Measurements from ENCODE around the gene NFATC2.

Gene NFATC2

GRCh38 chr20:51419231-51419630 is 123.3 kb downstream of the NFATC2 start:
- Histone ChIP-seq H3K27ac (ENCODE audit: low read depth, low read length) (no peak overlapping the region), H3K9me3 (ENCODE audit: low read length) (no peaks in the 10 kb centered on the region), H3K36me3 (ENCODE audit: insufficient read depth, low read length) (no peaks in the 10 kb centered on the region), H3K9ac (ENCODE audit: low read length) (no peak overlapping the region), H3K4me1 (ENCODE audit: insufficient read depth, low read length) (no peaks in the 10 kb centered on the region), H3K4me3 (ENCODE audit: low read depth in 1 of 2, low read length in 2 of 2) (no peak overlapping the region), H3K27me3 (ENCODE audit: control insufficient read depth in 1 of 2, insufficient read depth in 2 of 2, low read length in 2 of 2) (no peaks in the 10 kb centered on the region)

GRCh38 chr20:51418137-51418529 is 124.4 kb downstream of the NFATC2 start:
- Histone ChIP-seq H3K27ac (ENCODE audit: low read depth, low read length) (no peak overlapping the region), H3K9me3 (ENCODE audit: low read length) (no peaks in the 10 kb centered on the region), H3K4me1 (ENCODE audit: insufficient read depth, low read length) (peaks cover 2% of the 10 kb centered on the region), H3K4me3 (ENCODE audit: low read depth in 1 of 2, low read length in 2 of 2) (no peak overlapping the region), H3K36me3 (ENCODE audit: insufficient read depth, low read length) (no peaks in the 10 kb centered on the region), H3K27me3 (ENCODE audit: control insufficient read depth in 1 of 2, insufficient read depth in 2 of 2, low read length in 2 of 2) (no peaks in the 10 kb centered on the region), H3K9ac (ENCODE audit: low read length) (no peak overlapping the region)

- Histone ChIP-seq H3K27ac (ENCODE audit: low read depth, low read length) (no peak overlapping the region), H3K27me3 (ENCODE audit: control insufficient read depth in 1 of 2, insufficient read depth in 2 of 2, low read length in 2 of 2) (no peaks in the 10 kb centered on the region), H3K4me3 (ENCODE audit: low read depth in 1 of 2, low read length in 2 of 2) (no peak overlapping the region), H3K4me1 (ENCODE audit: insufficient read depth, low read length) (peaks cover 7% of the 10 kb centered on the region), H3K9ac (ENCODE audit: low read length) (no peak overlapping the region), H3K36me3 (ENCODE audit: insufficient read depth, low read length) (no peaks in the 10 kb centered on the region), H3K9me3 (ENCODE audit: low read length) (no peaks in the 10 kb centered on the region)
Measured at GRCh38 chr20:51417250-51418136, 125.0 kb downstream of the NFATC2 start.

GRCh38 chr20:51416532-51417249 is 125.8 kb downstream of the NFATC2 start:
- Histone ChIP-seq H3K9me3 (ENCODE audit: low read length) (no peaks in the 10 kb centered on the region), H3K36me3 (ENCODE audit: insufficient read depth, low read length) (no peaks in the 10 kb centered on the region), H3K4me3 (ENCODE audit: low read depth in 1 of 2, low read length in 2 of 2) (no peak overlapping the region), H3K4me1 (ENCODE audit: insufficient read depth, low read length) (peaks cover 13% of the 10 kb centered on the region), H3K27ac (ENCODE audit: low read depth, low read length) (no peak overlapping the region), H3K9ac (ENCODE audit: low read length) (no peak overlapping the region), H3K27me3 (ENCODE audit: control insufficient read depth in 1 of 2, insufficient read depth in 2 of 2, low read length in 2 of 2) (no peaks in the 10 kb centered on the region)

GRCh38 chr20:51413857-51414256 is 128.7 kb downstream of the NFATC2 start:
- Histone ChIP-seq H3K27ac (ENCODE audit: low read depth, low read length) (no peak overlapping the region), H3K9ac (ENCODE audit: low read length) (no peak overlapping the region), H3K27me3 (ENCODE audit: control insufficient read depth in 1 of 2, insufficient read depth in 2 of 2, low read length in 2 of 2) (no peaks in the 10 kb centered on the region), H3K4me1 (ENCODE audit: insufficient read depth, low read length) (peaks cover 13% of the 10 kb centered on the region), H3K4me3 (ENCODE audit: low read depth in 1 of 2, low read length in 2 of 2) (no peak overlapping the region), H3K9me3 (ENCODE audit: low read length) (no peaks in the 10 kb centered on the region), H3K36me3 (ENCODE audit: insufficient read depth, low read length) (peaks cover 7% of the 10 kb centered on the region)

GRCh38 chr20:51412951-51413481 is 129.5 kb downstream of the NFATC2 start:
- Histone ChIP-seq H3K27ac (ENCODE audit: low read depth, low read length) (no peak overlapping the region), H3K4me1 (ENCODE audit: insufficient read depth, low read length) (peaks cover 13% of the 10 kb centered on the region), H3K27me3 (ENCODE audit: control insufficient read depth in 1 of 2, insufficient read depth in 2 of 2, low read length in 2 of 2) (no peaks in the 10 kb centered on the region), H3K4me3 (ENCODE audit: low read depth in 1 of 2, low read length in 2 of 2) (no peak overlapping the region), H3K36me3 (ENCODE audit: insufficient read depth, low read length) (peaks cover 7% of the 10 kb centered on the region), H3K9ac (ENCODE audit: low read length) (no peak overlapping the region), H3K9me3 (ENCODE audit: low read length) (no peaks in the 10 kb centered on the region)

- H3K36me3 ChIP-seq (ENCODE audit: insufficient read depth, low read length): peaks cover 7% of the 10 kb centered on the region
- H3K27ac ChIP-seq (ENCODE audit: low read depth, low read length): peak overlapping the region; percentile 36
- H3K9me3 ChIP-seq (ENCODE audit: low read length): no peaks in the 10 kb centered on the region
- peaks cover 13% of the 10 kb centered on the region for H3K4me1 ChIP-seq (ENCODE audit: insufficient read depth, low read length)
- no peaks in the 10 kb centered on the region for H3K27me3 ChIP-seq (ENCODE audit: control insufficient read depth in 1 of 2, insufficient read depth in 2 of 2, low read length in 2 of 2)
- H3K9ac ChIP-seq (ENCODE audit: low read length): no peak overlapping the region
- H3K4me3 ChIP-seq (ENCODE audit: low read depth in 1 of 2, low read length in 2 of 2): no peak overlapping the region
Measured at GRCh38 chr20:51412333-51412871, 130.1 kb downstream of the NFATC2 start.

- Histone ChIP-seq H3K27ac (ENCODE audit: low read depth, low read length) (peak overlapping the region; percentile 36), H3K36me3 (ENCODE audit: insufficient read depth, low read length) (peaks cover 7% of the 10 kb centered on the region)
Measured at GRCh38 chr20:51411870-51412269, 130.6 kb downstream of the NFATC2 start.

GRCh38 chr20:51410586-51411325 is 131.8 kb downstream of the NFATC2 start:
- Histone ChIP-seq H3K4me1 (ENCODE audit: insufficient read depth, low read length) (peaks cover 13% of the 10 kb centered on the region), H3K36me3 (ENCODE audit: insufficient read depth, low read length) (peaks cover 7% of the 10 kb centered on the region), H3K9ac (ENCODE audit: low read length) (no peak overlapping the region), H3K27me3 (ENCODE audit: control insufficient read depth in 1 of 2, insufficient read depth in 2 of 2, low read length in 2 of 2) (no peaks in the 10 kb centered on the region), H3K4me3 (ENCODE audit: low read depth in 1 of 2, low read length in 2 of 2) (no peak overlapping the region), H3K27ac (ENCODE audit: low read depth, low read length) (no peak overlapping the region), H3K9me3 (ENCODE audit: low read length) (no peaks in the 10 kb centered on the region)

More at GRCh38 chr20:51411870-51412269, 130.6 kb downstream of the NFATC2 start:
- Histone ChIP-seq H3K27me3 (ENCODE audit: control insufficient read depth in 1 of 2, insufficient read depth in 2 of 2, low read length in 2 of 2) (no peaks in the 10 kb centered on the region), H3K4me3 (ENCODE audit: low read depth in 1 of 2, low read length in 2 of 2) (no peak overlapping the region), H3K4me1 (ENCODE audit: insufficient read depth, low read length) (peaks cover 13% of the 10 kb centered on the region), H3K9me3 (ENCODE audit: low read length) (no peaks in the 10 kb centered on the region), H3K9ac (ENCODE audit: low read length) (no peak overlapping the region)

- Histone ChIP-seq H3K27me3 (ENCODE audit: control insufficient read depth in 1 of 2, insufficient read depth in 2 of 2, low read length in 2 of 2) (no peaks in the 10 kb centered on the region), H3K4me3 (ENCODE audit: low read depth in 1 of 2, low read length in 2 of 2) (no peak overlapping the region), H3K4me1 (ENCODE audit: insufficient read depth, low read length) (peaks cover 13% of the 10 kb centered on the region), H3K27ac (ENCODE audit: low read depth, low read length) (no peak overlapping the region), H3K9me3 (ENCODE audit: low read length) (no peaks in the 10 kb centered on the region), H3K36me3 (ENCODE audit: insufficient read depth, low read length) (peaks cover 7% of the 10 kb centered on the region), H3K9ac (ENCODE audit: low read length) (no peak overlapping the region)
Measured at GRCh38 chr20:51409192-51409880, 133.2 kb downstream of the NFATC2 start.

Measured in muscle layer of colon (tissue), 2 donors.